GM06990 (cell line): ENCODE measurements around the gene OR2T5.
"Not testable (repeated sequence)": the region's sequence is repeated elsewhere in the genome, so short reads cannot be mapped to it uniquely, and the experiment has no call there.

ENCODE experiments used
- DNase-seq: peaks from one replicate; pipeline ENCODE4 v3.0.0-alpha.2; 2011; ENCODE audit not compliant: insufficient read length; ENCODE audit errors: extremely low read depth
- H3K27me3 ChIP-seq: replicated peaks from 2 replicates; pipeline ENCODE4 v1.6.0; 2011; ENCODE audit warnings: low read length; ENCODE audit not compliant: control insufficient read depth, insufficient read depth
- H3K36me3 ChIP-seq: 2 replicates; pipeline ENCODE4 v1.5.1; 2011; ENCODE audit warnings: low read length; ENCODE audit not compliant: control insufficient read depth, insufficient read depth
- H3K4me3 ChIP-seq: replicated peaks from 2 replicates; pipeline ENCODE4 v1.5.1; 2011; ENCODE audit warnings: low read depth, mild to moderate bottlenecking, control low read depth, low read length

OR2T5 gene, protein sequence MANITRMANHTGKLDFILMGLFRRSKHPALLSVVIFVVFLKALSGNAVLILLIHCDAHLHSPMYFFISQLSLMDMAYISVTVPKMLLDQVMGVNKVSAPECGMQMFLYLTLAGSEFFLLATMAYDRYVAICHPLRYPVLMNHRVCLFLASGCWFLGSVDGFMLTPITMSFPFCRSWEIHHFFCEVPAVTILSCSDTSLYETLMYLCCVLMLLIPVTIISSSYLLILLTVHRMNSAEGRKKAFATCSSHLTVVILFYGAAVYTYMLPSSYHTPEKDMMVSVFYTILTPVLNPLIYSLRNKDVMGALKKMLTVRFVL

DNA sequence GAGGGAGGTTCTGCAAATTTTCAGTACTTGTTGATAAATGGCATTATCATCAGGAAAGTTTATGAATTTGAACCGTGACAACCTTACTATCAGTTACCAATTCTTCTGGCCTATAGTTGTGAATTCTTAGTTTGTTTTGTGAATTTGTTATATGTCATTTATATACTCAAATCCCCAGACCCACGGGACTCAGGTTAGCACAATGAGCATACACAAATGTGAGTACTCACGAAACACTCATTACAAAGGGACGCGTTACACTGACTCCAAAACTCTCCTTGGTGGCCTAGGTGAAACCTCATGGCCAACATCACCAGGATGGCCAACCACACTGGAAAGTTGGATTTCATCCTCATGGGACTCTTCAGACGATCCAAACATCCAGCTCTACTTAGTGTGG lies at the start of gene OR2T5:
OR2T5 (plus strand) TSS at position 301 of the 400 bp plus-strand sequence; CDS start at position 301, 0 bp downstream.
- not testable (repeated sequence) for H3K27me3 ChIP-seq, H3K4me3 ChIP-seq, H3K36me3 ChIP-seq, DNase-seq

DNA sequence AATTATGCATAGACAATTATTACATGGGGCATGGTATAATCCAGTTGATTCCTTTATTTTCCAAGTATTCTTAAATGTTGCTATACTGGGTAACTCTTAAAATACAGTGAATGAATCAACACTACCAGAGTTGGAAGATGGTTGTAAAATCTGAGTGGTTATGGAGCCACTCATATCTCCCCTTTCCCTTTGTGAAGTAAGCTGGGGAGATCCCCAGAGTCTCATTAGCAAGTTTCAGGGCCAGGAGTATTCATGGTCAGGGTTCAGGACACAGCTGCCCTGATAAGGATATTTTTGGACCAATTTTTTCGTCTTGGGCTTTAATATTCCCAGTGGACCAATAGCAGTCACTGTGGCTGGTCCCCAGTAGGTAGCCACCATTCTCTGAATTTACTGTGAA lies 49.7 kb upstream of the OR2T5 start:
- DNase-seq, H3K27me3 ChIP-seq, H3K4me3 ChIP-seq, H3K36me3 ChIP-seq: not testable (repeated sequence)

DNA sequence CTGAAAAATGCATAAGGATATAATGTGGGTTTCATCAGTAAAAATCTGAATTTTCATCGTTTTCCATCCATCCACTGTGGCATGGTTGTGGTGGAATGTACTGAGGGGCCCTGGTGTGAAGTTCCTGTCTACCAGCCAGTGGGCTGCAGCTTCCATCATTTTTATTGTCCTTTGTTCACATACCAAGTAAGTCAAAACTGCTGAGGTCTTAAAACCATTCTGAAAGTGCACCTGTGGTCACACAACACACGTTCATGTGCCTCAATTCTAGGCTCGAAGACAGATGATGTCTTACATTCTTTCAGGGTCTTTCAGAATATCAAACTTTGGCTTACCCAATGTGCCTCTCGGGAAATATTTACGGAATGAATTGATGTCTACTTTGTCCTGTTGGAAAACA lies 49.1 kb upstream of the OR2T5 start:
- not testable (repeated sequence) for DNase-seq, H3K27me3 ChIP-seq, H3K4me3 ChIP-seq, H3K36me3 ChIP-seq

DNA sequence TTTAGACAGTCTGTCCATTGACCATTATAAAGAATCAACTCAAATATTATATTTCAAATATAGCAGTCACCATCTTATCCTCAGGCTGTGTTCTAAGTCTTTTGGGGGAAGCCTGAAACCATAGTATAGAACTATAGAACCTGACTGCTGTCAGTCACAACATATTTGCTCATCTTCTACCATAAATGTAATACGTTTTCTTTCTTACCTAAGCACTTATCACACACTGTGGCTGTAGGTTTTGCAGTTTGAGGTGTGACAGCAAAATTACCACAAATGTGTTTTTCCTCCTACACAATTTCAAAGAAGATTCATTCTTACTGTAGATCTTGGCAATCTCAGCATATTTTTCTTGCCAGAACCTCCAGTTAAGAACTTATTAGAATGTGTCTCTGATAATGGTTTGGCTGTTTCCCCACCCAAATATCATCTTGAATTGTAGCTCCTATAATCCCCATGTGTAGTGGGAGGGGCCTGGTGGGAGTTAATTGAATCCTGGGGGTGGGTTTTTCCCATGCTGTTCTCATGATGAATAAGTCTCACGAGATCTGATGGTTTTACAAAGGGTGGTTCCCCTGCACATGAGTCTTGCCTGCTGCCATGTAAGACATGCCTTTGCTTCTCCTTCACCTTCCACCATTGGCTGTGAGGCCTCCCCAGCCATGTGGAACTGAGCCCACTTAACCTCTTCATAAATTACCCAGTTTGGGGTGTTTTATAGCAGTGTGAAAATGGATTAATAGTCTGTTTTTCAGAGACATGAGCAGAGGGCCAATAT lies 45.7 kb upstream of the OR2T5 start:
- not testable (repeated sequence) for DNase-seq, H3K27me3 ChIP-seq, H3K4me3 ChIP-seq, H3K36me3 ChIP-seq

DNA sequence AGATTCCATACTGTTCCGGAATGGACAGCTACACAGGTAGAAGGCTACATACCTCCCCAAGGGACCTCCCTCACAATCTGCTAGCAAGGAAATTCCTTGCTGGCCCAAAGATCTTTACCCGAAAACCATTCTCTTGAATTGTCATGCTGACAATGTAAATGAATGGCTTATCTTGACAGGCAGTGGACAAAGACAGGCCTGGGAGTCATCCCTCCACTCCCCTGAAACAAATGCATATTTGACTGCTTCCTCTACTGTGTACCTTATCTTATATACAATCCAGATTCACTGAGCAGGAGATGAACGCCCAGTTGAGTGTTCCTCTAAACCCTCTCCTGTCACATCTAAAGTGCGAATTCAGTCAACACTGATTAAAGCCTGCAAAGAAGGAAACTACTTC lies 43.8 kb upstream of the OR2T5 start:
- not testable (repeated sequence) for H3K4me3 ChIP-seq, DNase-seq, H3K27me3 ChIP-seq, H3K36me3 ChIP-seq

DNA sequence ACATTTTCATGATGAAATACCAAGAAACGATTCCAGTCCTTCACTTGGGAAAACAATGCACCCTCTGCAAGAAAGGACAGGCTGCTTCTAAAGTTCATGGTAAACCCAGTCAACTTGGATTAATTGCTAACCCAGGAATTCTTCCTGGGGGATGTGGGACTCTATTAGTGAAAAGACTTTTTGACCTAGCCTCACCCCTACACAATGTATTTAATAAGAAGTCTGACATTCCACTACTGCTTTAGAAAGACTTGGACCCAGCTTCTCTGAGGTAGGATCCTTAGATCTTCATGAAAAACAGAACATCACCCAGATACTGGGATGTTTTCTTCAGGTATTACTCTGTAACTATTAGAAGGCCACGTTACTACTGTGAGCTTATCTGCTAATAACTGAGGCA lies 43.0 kb upstream of the OR2T5 start, which contains the start of gene OR2T2:
OR2T2 (plus strand) TSS at position 239 of the 400 bp plus-strand sequence. CDS start 7,161 bp downstream, outside the sequence.
- not testable (repeated sequence) for H3K27me3 ChIP-seq, H3K4me3 ChIP-seq, H3K36me3 ChIP-seq, DNase-seq

DNA sequence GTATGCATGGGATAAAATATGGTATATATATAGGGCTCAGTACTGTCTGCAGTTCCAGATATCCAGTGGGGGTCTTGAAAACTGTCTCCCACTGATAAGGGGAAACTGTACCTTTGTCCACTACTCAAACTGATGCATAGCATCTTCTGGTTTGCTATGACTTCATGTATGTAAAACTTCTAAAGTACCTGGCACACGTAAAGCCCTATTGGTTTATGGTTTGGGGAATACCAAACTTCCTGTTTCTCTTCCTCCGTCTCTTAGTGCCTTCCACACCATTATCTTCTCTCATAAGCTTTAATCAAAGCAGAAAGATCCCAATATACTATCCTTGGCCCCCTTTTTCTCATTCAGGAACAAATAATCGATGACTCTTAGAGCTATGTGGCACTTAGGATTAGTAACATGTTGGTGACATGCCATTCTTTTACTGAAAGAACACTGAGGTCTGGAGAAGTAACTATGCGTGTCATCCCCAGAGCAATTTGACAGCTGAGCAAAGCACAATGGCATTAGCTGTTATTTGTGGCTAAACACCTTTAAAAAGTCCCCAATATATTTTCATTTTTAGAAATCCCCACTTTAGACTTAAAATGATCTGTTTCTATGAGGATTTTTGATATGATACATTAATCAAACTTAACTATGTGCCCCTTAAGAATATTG lies 39.8 kb upstream of the OR2T5 start:
- DNase-seq, H3K4me3 ChIP-seq, H3K27me3 ChIP-seq, H3K36me3 ChIP-seq: not testable (repeated sequence)

DNA sequence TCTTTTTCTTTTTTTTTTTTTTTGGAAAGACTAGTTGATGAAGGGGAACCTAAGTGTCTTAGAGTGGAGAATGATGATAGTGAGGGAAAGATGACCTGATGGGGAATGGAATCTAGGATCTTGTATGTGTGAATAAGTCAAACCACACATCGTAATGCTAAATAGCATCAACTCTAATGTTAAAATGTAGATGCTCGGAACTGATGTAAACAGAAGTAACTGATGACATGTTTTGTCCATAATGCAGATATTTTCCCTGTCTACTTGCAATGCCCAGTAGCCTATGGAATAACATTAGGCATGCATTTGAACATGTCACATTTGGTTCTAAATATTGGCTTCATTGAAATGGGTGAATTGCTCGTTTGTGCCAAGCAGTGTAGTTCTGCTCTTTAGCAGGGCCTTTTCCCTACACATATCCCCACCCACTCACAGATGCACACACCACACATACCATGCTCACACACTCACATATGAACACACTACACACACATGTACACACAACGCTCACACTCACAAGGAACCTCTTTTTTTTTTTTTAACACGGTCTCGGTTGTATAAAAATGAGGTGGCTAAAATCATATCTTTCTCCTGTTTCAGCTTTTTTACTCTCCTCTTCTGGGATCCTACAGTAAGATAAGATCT lies 38.4 kb upstream of the OR2T5 start:
- peak overlapping the region; percentile 51 for H3K4me3 ChIP-seq
- not testable (repeated sequence) for H3K27me3 ChIP-seq, H3K36me3 ChIP-seq, DNase-seq

DNA sequence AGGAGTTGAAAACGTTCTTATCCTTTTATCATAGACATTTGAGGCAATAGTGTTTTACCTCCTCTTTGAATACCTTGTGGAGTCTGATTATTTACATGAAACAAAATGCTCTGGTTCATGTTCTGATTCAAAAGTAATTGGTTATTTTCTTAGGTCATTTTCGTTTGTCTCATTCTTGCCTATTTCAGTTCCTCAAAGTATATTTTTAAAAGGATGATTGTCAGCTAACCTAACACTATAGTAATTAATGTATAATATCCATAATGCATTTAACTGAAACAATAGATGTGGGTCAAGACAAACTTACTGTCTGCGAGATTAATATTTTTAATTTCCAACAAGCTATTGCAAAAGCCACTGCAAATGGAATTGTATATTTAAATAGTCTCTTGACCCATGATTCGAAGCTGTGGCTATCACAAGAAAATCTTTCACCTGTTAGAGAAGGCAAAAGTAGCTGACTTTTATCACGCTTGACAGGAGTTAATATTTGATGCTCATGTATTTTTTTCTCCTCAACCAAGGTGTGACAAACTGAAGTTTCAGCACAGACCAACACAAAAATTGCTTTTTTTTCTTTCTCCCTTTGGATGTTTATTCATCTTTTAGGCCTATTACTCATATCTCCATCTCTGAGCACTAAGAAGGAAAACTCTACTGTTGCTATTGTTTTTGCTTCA lies 37.8 kb upstream of the OR2T5 start:
- H3K27me3 ChIP-seq, DNase-seq, H3K36me3 ChIP-seq: not testable (repeated sequence)
- H3K4me3 ChIP-seq: peak overlapping the region; percentile 48

DNA sequence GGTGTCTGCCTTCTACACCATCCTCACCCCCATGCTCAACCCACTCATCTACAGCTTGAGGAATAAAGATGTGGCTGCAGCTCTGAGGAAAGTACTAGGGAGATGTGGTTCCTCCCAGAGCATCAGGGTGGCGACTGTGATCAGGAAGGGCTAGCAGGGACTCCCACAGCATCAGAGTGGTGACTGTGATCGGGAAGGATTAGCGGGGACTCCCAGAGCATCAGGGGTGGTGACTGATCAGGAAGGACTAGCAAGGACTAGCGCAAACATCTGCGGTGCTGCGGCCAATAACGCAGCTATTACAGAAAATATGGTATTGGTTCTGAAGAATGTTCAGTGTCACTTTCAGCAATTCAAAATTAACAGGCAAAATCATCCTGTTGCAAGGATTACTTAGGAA lies 34.8 kb upstream of the OR2T5 start:
- not testable (repeated sequence) for H3K27me3 ChIP-seq, DNase-seq, H3K4me3 ChIP-seq, H3K36me3 ChIP-seq

DNA sequence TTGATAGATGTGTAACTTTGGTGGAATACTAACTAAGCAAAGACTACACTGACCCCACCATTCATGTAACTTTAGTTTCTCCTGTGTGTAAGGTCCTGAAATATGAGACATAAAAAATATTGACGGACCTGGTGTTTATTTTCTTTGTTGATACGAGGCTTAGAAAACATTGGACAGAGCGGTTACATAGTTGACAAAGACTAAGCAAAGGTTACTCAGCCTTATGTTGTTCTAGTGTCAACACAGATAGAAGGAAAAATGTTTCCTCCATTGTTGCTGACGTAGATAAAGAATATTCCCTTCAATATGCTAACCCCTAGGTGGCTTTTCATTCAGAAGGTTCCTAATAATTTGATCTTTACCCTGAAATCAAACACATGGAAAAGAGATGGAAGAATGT lies 33.3 kb upstream of the OR2T5 start:
- H3K4me3 ChIP-seq: not testable (repeated sequence)

DNA sequence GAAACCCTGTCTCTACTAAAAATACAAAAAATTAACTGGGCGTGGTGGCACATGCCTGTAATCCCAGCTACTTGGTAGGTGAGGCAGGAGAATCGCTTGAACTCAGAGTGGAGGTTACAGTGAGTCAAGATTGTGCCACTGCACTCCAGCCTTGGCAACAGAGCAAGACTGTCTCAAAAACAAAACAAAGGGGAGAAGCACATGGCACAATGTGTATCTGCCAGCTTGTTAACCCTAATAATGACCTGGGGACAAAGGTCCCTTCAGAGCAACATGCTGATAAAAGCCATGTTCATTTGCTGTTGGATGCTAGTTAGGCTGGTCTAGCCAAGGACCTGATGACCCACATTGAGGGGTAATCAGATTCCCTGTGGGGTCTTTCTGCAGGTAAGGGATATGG lies 31.8 kb upstream of the OR2T5 start:
- not testable (repeated sequence) for DNase-seq, H3K27me3 ChIP-seq, H3K4me3 ChIP-seq, H3K36me3 ChIP-seq

More for the DNA sequence above, 33.3 kb upstream of the OR2T5 start:
- not testable (repeated sequence) for H3K36me3 ChIP-seq, H3K27me3 ChIP-seq, DNase-seq

DNA sequence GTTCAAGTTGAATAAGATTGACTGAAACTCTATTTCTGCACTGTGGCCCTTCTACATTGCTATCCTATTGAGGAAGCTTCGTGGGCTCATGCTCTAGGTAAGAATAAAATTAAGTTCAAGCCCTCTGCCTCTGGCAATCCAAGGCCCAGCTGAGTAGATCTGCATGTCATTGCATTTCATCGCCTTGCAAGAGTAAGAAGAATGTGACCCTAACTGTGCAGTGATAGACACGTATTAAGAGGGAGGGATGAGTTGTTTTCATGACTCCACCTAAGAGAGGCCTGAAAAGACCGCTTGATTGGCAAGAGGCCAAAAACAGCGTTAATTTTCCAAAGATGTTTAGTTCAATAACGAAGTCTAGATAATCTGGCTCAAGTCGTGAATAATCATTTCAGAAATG lies 29.3 kb upstream of the OR2T5 start:
- not testable (repeated sequence) for H3K4me3 ChIP-seq, H3K27me3 ChIP-seq, H3K36me3 ChIP-seq, DNase-seq
